GM19467 (cell line): ENCODE measurements around the gene SETBP1.

Source experiments
- ATAC-seq: cut with Tn5 transposase; IDR thresholded peaks from one replicate; pipeline ENCODE4 v1.9.1; 2021; ENCODE audit warnings: mild to moderate bottlenecking, moderate library complexity; ENCODE audit not compliant: unreplicated experiment

The SETBP1 gene

DNA sequence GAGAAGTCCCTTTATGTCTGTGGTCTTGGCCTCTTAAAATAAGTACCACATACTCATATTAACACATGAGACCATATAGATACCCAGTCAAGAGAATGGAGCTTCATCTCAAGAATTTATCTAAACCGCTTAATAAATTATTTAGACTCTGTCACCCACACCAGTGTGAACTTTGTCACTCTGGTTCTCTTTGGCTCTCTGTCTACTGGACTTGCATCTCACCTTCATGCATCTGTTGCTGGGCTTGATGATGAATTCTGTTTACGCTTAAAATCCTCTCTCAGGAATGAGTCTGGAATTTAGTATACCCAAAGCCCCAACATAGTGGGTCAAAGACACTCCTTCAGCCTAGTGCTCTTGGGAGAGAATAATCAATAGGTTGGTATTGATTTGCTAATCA is 73.9 kb downstream of the SETBP1 start:
- ATAC-seq, result no peak

DNA sequence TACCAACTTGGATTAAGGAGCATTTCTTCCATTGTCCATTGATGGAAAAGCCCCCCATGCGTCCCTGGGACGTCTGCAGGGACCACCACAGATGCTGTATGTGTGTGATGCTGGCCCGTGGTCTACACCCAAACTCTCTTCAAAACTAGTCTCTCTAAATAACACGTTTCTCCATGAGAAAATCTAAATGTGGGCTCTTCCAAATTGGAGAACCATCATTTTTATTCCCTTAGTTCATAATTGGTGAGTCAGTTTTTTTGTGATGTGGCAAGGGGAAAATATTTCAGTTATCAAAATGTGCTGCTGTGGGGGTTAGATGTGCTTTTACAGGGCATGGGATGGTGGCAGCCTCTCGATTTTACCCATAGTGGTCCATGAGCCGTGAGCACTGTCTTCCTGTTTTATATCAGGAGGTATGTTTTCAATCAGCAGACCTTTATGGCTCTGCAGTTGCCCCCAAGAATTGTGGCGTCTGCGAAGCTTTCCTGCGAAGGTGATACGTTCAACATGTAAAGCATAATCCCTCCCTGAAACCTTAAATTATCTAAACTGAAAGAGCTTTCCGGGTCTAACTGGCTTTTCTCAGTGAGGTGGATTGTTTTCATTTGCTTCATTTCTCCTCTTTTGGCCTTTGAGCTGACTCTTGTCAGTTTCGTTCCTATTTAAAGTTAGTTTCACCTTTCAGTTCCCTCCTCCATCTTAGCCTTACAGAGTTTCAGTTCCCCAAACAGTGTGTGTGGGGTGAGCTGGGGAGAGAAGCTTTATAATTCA is 78.4 kb downstream of the SETBP1 start:
- peak; percentile 94 for ATAC-seq

DNA sequence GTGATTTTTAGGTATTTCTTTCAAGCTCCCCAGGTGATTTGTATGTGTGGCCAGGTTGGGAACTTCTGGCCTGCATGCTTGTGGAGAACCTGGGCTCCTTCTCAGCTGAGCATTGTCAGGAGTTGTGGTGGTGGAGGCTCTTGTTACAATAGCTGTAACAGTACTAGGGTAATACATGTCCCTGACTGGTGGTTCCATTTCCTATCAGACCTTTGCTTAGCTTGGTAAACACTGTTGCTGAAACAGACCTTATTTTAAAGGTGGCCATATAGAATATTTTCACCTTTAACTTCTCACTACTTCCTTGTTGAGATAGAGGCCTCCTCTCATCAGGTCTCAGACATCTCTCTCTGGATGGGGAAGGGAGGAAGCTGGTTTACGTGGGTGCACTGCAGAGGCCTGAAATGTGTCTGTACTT is 79.2 kb downstream of the SETBP1 start:
- peak; percentile 46 for ATAC-seq

DNA sequence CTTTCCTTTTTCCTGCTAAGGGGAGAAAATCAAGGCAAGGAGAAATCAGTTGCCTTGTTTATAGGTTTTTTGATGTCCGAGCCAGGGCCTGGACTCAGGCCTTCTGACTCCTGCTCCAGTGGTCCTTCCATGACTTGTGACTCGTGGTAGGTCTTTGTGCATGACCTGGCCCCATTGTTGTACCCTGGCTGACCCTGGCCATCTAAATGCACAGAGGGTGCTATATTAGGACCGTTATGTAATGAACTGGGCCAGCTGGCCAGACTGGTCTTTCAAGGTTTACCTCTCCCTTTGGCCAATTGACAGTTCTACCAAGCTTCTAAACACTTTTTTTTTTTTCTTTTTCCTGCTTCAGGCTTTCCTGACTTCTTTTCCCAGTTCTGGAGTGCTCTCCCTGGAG is 81.1 kb downstream of the SETBP1 start:
- ATAC-seq, result no peak

DNA sequence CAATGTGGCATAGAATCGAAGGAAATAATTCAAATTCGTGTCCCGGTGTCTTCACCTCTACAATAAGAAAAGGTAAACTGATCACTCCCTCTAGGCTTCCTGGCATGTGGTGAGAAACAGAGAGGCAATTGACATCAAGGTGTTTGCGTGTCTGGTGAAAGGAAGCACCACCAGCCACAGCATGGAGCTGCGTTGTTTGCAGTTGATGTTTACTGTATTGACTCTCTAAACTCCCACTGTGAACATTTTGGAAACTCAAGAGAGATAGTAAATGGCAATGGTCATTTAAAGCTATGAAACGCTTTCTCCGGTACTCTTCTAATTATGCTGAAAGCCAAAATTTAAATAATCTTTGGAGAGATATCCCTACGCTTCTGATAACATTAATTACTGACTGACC is 82.6 kb downstream of the SETBP1 start:
- no peak for ATAC-seq

DNA sequence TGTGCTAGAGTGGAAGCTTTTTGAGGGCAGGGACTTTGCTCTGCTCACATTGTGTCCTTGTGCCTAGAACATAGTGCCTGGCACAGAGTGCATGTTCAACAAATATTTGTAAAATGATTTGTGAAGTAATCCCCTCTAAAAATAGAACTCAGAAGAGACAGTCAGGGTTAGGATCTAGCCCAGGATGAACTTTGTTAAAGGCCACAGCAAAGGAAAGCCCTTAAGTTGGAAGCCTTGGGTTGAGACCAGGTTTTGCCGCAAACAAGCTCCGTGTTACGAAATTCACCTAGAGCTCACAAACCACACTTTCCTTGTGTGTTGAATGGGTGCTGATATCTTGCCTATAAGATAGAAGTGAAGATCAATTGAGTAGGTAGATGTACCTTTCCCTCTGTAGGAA is 84.2 kb downstream of the SETBP1 start:
- ATAC-seq, result no peak

DNA sequence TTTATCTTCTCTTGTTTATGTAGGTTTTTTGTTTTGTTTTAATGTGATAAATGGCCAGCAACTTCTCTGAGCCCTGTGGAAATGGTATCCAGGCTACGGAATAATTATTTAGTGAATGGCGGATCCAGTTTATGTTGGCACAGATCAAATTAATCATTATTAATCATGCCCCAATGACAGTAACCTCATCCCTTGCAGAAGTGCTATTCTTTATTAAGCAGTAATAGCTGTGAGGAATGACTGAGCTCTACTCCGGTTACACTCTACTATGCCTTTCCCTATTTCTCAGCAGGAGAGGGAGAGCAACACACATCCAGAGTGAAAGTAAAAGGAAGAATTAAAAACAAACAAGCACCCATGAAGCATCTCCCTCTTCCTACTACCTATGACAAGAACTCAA is 84.8 kb downstream of the SETBP1 start:
- ATAC-seq, result no peak

DNA sequence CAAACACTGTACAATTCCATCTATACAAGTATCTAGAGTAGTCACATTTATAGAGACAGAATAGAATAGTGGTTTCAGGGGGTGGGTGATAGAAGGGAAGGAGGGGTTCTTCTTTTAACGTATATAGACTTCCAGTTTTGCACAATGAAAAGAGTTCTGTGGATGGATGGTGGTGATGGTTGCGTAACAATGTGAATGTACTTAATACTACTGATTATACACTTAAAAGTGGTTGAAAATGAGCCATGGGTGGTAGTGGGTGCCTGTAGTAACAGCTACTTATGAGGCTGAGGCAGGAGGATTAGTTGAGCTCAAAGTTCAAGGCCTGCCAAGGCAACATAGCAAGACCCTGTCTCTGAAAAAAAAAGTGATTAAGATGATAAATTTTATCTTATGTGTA is 85.8 kb downstream of the SETBP1 start:
- no peak for ATAC-seq

DNA sequence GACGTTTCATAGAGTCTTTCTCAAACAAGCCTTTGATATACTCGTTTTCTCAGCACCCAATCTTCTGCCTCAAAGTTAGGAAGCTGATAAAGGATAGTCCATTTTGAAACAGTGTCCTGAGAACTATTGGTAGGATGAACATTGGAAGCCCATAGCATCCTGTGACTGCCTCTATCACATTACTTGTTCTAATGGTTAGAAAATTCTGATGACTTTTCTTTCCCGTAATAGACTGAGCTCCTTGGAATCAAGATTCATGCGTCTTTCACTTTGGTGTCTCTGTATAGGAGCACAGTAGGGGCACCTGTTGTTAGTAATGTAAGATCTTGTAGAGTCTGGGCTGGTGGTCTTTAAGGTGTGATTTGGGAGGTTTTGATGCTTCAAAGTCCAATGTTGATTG is 87.1 kb downstream of the SETBP1 start:
- ATAC-seq, result no peak

DNA sequence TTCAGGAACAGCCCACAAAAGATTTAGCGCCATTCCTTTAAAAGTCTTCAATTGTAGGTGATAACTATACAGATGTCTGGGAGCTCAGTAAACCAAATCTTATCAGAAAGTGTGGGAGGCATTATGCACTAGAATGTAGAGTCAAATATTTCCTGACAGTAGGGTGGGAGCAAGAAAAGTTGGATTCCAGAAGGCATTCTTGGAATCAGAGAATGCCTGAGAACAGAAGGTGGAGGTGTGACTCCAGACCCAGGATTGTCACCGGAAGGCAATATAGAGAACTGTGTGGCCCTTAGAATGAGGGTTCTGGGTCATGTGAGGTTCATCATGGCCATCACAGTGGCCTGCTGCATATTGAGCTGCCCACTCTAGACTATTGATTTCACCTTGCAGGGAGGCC is 90.0 kb downstream of the SETBP1 start:
- no peak for ATAC-seq

DNA sequence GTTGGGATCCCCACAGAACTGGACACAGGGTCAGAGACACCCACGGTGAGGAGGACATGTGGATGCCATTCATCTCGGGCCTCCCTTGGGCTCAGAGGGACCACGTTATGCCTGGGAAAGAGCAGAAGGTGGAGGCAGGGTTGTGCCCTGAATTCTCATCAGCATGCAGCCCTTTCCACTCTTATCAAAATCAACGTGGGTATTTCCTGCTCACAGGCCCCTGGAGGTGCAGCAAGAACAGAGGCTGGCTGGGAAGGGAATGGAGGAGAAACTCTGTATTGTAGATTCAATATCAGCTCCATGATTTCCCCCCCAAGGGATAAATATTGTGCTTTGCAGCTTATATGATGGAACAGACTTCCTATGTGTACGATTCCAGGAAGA is 90.9 kb downstream of the SETBP1 start:
- no peak for ATAC-seq

DNA sequence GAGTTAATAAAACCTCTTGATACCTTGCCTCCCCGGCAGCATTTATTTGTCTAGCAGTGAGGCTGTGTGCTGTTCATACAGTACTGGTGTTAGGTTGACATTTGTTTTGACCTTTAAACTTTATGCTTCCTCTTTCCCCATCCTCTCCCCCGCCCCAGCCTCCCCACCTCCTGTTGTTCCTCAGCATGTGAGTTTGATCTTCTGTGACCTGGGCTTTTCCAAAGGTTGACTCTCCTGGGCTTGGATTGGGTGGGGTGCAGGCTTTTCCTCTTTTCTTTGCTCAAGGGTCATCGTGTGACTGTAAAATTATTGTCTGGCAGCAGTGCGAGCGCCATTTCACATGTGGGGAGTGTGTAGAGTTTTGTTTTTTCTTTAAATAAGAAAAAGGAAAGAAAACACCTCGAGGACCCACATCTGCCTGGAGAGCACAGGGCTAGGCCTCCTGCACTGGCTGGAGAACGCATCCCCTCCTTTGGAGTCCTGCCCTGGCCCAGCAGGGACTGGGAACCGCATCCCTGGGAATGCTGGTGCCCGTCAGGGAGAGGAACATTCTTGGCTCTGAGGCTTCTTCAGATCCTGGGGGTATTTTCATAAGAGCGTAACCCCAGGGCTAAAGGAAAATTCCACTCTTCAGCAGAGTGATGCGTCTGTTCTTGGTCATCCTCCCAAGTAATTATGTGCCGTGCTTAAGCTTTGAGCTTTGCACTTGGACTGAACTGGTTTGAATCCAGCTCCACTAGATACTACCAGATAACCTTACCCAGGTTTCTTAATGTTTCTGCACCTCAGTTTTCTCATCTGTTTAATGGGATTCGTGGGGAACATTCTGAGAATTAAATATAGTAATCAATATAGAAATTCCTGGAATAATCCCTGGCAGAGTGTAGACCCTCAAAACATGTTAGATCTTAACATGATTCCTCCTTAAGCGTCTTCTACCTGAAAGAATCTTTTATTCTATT is 91.5 kb downstream of the SETBP1 start:
- no peak for ATAC-seq

DNA sequence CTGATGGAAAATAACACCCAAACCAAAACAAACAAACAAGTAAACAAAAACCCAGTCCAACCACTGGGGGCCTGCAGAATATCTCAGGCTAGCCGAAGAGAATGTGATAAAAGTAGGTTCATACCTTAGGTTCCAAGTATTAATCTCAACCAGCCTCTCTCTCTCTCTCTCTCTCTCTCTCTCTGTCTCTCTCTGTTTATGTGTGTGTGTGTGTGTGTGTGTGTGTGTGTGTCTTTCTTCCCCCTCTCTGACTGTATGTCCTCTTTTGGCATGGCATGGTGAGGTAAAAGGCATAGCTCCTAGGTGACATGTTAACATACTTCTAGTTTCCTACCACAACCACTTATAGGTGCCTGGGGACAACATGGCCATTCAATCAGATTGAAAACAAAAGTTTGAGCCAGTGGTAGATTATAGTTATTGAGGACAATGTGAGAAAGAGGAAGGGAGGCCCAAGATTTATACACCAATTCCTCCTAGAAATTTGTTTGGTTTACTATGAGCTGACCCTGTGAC is 93.0 kb downstream of the SETBP1 start:
- ATAC-seq, result no peak

DNA sequence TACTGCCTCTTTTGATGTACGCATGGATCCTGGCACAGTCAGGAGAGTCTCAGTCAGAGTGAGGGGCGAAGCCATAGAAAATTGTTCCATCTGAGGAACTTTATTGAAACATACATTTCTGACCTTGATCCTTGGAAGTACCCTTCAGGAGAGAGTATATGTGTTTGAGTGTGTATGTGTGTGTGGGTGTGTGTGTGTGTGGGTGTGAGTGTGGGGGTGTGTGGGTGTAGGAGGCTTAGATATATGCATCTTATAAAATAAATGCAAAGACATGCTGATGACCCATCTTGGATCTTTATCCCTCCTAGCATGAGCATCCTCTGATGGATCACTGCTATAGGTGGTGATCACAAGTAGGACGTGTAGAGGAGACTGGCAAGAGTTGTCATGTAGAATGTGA is 93.5 kb downstream of the SETBP1 start:
- ATAC-seq, result no peak

DNA sequence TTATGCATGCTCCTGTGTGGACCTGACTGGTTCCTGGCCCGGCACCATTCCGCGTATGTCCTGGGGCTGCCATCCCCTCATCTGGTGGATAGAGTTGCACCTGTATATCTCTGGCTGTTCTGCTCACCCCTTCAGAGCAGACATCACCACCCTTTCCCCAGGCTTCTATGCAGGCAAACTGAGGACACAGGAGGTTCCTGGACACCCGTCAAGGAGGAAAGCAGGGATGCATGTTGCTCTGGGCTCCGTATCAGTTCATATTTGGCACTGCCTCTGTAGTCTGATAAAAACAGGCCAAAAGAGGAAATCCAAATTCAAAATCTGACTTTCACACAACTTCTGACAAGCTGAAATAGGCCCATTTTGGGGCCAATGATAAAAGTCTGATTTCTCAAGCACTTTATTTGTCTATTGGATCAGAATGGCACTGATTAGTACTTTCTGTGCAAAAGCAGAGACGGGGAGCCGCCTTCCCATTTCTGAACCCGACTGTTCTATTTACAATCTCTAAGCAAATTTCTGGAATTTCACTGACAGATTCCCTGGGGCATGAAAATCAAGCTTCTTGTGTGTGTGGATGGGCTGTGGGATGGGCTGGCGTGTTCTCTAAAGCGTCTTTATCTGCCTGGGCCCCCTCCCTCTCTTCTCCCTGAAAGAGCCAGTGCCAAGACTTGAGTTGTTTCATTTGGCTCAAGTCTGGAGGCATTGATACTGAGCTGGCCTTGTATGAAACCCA is 96.9 kb downstream of the SETBP1 start:
- no peak for ATAC-seq

DNA sequence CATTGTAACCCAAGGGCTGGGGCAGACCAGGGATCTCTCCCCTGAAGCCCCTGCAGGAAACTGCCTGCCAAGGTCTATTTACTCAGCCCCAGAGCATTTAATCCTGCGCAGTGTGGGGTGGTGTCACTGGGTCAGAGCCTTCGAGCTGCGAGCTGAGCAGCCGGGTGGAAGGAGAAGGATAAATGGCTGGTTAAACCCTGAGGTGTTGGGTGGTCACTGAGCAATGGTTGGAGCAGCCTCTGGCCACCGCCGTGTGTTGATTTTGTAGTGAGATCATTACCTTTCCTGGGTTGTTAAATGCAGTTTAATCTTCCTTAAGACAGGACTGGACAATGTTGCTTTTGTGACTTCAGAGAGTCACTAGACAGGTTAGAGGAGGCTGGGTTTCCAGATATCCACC is 98.1 kb downstream of the SETBP1 start:
- no peak for ATAC-seq

DNA sequence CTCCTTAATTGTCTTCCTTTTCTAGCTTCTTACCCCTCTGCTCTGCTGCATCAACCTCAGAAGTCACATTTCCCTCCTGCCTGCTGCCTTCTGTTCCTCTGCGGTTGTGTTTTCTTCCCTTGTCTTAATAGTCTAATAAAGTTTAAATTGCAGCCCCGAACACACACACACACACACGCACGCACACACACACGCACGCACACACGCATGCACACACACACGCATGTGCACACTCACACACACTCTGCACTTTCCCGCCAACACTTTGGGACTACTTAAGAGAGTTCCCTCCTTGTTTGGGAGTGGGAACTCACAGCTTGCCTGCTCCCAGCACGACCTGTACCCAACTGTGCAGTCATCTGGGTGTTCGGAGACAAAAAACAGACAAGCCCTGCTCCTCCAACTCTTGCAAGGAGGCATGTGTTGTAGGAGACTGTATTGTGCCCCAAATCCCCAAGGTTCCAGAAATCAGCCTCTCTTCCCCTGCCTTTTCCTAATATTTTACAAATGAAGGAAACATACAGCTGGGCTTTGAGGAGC is 99.1 kb downstream of the SETBP1 start:
- no peak for ATAC-seq

DNA sequence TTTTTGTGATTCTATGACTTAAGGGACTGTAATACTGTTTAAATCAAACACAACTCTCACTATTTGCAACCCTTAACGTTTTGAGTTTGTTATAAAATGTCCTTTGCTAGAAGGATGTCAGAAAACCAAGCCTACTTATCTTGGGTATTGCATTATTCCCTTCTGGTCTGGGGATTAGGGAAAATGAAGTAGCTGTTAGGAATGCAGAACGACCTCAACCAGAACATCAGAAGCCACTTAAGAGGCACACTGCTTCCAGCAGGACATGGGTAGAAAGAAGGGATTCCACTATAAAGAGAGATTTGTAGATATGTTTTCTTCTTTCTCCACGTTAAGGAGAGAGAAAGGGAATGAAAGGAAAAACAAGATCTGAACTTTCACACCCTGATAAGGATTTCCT is 101.2 kb downstream of the SETBP1 start:
- ATAC-seq, result no peak

DNA sequence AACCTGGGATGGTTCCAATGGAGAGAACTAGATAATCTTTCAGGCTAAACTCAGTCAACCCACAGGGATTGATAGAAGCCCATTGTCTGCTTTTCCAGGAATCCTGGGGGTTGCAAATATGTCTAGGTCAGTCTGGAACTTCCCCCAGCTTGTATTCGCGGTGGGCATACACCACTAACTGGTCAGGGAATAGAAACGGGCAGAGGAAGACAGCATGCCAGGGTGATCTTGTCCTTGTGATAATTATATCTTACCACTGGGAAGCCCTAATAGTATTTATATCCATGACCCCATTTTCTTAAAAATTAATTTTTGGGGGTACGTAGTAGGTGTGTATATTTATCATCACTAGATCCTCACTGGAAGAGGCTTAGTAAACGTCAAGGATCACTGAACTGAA is 101.9 kb downstream of the SETBP1 start:
- no peak for ATAC-seq

DNA sequence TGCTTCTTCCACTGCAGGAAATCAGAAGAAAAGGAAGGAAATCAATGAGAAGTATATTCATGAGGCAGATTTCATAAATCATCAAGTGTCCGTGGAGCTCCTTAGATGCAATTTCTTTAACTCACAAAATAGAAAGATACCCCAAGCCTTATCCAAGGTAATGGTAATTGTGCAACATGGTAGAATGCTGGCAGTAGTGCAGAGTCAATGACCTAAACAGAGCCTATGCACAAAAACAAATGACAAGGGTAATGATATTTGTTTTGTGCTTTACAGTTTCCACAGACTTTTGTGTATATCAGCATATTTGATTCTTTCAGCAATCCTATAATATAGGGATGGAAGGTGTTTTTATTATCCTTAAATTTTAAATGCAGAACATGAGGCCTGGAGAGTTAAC is 102.7 kb downstream of the SETBP1 start:
- ATAC-seq, result no peak

DNA sequence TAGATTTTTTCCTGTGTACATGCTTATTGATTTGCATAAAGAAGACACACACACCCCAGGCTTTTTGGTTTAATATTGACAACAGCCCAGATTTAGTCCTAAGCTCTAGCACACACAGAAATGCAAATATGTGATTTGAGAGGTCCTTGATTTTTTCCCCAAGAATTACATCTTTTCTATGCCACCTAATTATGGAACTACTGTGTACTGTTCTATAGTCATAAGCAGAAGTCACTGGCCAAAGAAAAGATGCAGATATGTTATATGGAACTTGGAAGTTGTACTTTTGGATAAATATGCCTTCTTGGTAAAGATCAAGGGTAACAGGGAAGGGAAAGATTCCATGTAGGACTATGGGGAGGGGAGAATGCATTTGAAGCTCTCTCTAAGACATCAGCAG is 105.6 kb downstream of the SETBP1 start:
- ATAC-seq, result peak; percentile 6
